ENCODE measurements around the gene RAB44.
A peak's percentile ranks its signal among the peaks of the same experiment; 100 is the strongest.

The RAB44 gene

GRCh38 chr6:36655085-36655724 lies 42.4 kb upstream of the RAB44 start:
- no peak for DNase-seq (ENCODE audit: low spot score)
- ChIA-PET CTCF (interaction anchor here (1.0 to 1.2 kb wide), 2 partner anchors 9 to 31 kb away, joined by 3 read pairs; no protein-coding TSS in a partner anchor), POLR2A (ENCODE audit: low non-redundant PET) (no interaction called here)
- TF ChIP-seq CTCF (conservative IDR thresholded peaks at IDR 0.05; ENCODE audit: low read depth), result no peak
- no peak overlapping the region for H3K27ac ChIP-seq

GRCh38 chr6:36656441-36656840 lies 41.2 kb upstream of the RAB44 start:
- no peak overlapping the region for H3K27ac ChIP-seq
- TF ChIP-seq CTCF (conservative IDR thresholded peaks at IDR 0.05; ENCODE audit: low read depth), result no peak
- no peak for DNase-seq (ENCODE audit: low spot score)
- ChIA-PET POLR2A (ENCODE audit: low non-redundant PET) (no interaction called here), CTCF (no interaction called here)

DNA sequence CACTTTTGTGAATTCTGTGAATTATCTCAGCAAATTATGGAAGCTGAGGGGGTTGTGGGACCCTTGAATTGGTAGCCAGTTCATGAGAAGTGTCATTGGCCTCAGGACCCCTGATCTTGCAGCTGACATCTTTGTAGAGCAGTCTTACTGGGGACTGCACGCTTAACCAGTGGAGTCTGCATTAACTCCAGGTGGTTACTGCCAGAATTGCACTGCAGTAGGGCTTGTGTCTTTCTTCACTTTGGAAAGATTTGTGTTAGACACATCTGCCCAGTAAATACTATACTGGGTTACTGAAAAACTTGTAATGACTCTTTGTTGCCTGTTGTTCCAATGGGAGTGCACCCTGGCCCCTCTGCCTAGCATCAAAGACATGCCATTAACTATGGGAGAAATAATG lies 40.4 kb upstream of the RAB44 start:
- no peak for DNase-seq (ENCODE audit: low spot score)
- CTCF ChIA-PET, result no interaction called here

DNA sequence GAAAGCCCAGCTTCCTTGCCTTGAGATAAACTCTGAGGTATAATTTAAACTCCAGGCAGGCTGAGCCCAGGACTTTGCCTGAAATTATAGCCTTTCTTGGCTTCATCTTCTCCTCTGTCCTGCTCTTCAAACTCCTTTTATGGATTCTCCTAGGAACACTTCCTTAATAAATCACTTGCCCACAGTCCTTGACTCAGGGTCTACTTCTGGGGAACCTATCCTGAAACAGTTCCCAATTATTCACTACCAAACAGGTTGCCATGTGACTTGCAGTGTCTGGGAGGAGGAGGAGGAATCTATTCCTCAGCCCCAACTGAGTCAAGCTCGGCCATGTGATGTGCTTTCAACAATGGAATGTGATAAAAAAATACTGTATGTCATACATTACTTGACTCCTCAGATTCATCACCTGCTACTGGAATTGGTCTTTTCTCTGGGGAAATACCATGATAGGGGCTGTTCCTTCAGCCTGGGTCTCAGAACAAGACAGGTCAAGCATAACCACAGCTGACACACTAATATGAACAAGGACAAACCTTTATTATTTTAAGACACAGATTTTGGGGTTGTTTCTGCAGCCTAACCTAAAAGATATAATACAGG lies 39.6 kb upstream of the RAB44 start:
- ChIA-PET POLR2A (ENCODE audit: low non-redundant PET) (no interaction called here), CTCF (no interaction called here)
- no peak for DNase-seq (ENCODE audit: low spot score)
- no peak overlapping the region for H3K27ac ChIP-seq
- no peak for TF ChIP-seq CTCF (conservative IDR thresholded peaks at IDR 0.05; ENCODE audit: low read depth)

More for the DNA sequence above, 40.4 kb upstream of the RAB44 start:
- POLR2A ChIA-PET (ENCODE audit: low non-redundant PET), result no interaction called here
- no peak for TF ChIP-seq CTCF (conservative IDR thresholded peaks at IDR 0.05; ENCODE audit: low read depth)
- H3K27ac ChIP-seq, result no peak overlapping the region

- TF ChIP-seq CTCF (conservative IDR thresholded peaks at IDR 0.05; ENCODE audit: low read depth), result no peak
- no peak overlapping the region for H3K27ac ChIP-seq
- POLR2A ChIA-PET (ENCODE audit: low non-redundant PET), result interaction anchor here (0.5 kb wide), 1 partner anchor 631 kb away, joined by 6 read pairs; no protein-coding TSS in a partner anchor
- peak; percentile 49 for DNase-seq (ENCODE audit: low spot score)
- CTCF ChIA-PET, result no interaction called here
Measured at GRCh38 chr6:36659271-36659670, 38.4 kb upstream of the RAB44 start.

DNA sequence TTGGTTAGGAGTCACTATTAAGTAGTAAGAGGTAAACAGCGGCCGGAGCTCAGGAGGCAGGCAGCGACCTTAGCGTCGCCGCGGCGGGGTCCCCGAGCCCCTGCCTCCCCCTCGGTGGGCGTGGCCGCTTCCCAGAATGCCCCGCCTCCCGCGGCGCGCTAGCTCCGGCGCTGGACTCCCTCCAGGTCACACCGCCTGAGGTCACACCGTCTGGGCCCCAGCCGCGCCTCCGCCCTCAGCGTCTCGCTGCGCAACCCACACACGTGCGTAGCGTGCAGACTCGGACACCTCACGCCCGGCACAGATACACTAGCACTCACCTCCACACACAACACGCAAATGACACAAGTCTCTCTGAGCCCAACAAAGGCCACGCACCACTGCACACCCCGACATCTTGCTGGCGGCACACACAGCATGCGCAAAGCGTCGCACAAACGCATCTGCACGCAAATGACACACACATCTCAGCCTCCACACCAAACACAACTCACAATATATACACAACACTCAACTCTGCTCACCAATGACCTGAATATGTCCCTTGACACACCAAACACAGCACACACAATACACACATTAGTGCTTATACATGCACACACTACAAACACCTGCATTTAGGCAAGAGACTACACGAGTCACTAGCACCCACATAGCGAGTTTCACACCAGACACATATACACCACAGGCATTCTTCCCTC lies 36.7 kb upstream of the RAB44 start:
- no peak overlapping the region for H3K27ac ChIP-seq
- ChIA-PET POLR2A (ENCODE audit: low non-redundant PET) (no interaction called here), CTCF (no interaction called here)
- no peak for TF ChIP-seq CTCF (conservative IDR thresholded peaks at IDR 0.05; ENCODE audit: low read depth)
- DNase-seq (ENCODE audit: low spot score), result no peak
